H4 (cell line): ENCODE results near the gene PKNOX1. TPM values are rescaled to one million over a fixed set of nuclear protein-coding genes. Genes with fewer than 3 reads are reported as not detected.
"Not testable (repeated sequence)": the region's sequence is repeated elsewhere in the genome, so short reads cannot be mapped to it uniquely, and the experiment has no call there.

Experiments used
- DNase-seq: peaks from one replicate; pipeline ENCODE4 v3.0.0-alpha.2; 2015; ENCODE audit warnings: low spot score
- total RNA-seq: library from RNA; depleted of rRNA; stranded (reverse); fragments of >200 nt; shearing (Covaris generic); gene quantifications from 2 replicates; pipeline ENCODE4 v1.2.3, GENCODE V29; 2014

Gene PKNOX1
- total RNA-seq, 1 experiment from 2014 or later: 31.4 TPM

- DNase-seq: no peak
Observed at GRCh38 chr21:42983869-42984268, 9.5 kb downstream of the PKNOX1 start.

GRCh38 chr21:42986125-42986783 lies 11.9 kb downstream of the PKNOX1 start:
- DNase-seq: no peak

GRCh38 chr21:42988236-42988965 lies 14.0 kb downstream of the PKNOX1 start:
- DNase-seq: no peak

GRCh38 chr21:42989370-42989769 lies 15.0 kb downstream of the PKNOX1 start:
- DNase-seq: not testable (repeated sequence)

GRCh38 chr21:42989816-42990650 lies 15.7 kb downstream of the PKNOX1 start:
- DNase-seq: no peak

GRCh38 chr21:42991992-42992740 lies 17.8 kb downstream of the PKNOX1 start:
- DNase-seq: peak; percentile 61

- DNase-seq: no peak
Observed at GRCh38 chr21:42993051-42993712, 18.8 kb downstream of the PKNOX1 start.

GRCh38 chr21:42997053-42997452 lies 22.7 kb downstream of the PKNOX1 start:
- DNase-seq: peak; percentile 89

GRCh38 chr21:42997983-42998382 lies 23.6 kb downstream of the PKNOX1 start:
- DNase-seq: not testable (repeated sequence)

GRCh38 chr21:42999152-42999551 lies 24.8 kb downstream of the PKNOX1 start:
- DNase-seq: not testable (repeated sequence)

GRCh38 chr21:43000041-43000440 lies 25.7 kb downstream of the PKNOX1 start:
- DNase-seq: not testable (repeated sequence)

GRCh38 chr21:43001316-43001715 lies 27.0 kb downstream of the PKNOX1 start:
- DNase-seq: no peak

- no peak for DNase-seq
Observed at GRCh38 chr21:43004926-43005325, 30.6 kb downstream of the PKNOX1 start.

GRCh38 chr21:43005635-43006034 lies 31.3 kb downstream of the PKNOX1 start:
- DNase-seq: no peak

GRCh38 chr21:43006051-43006873 lies 31.9 kb downstream of the PKNOX1 start:
- DNase-seq: not testable (repeated sequence)

GRCh38 chr21:43006874-43007208 lies 32.5 kb downstream of the PKNOX1 start:
- no peak for DNase-seq

GRCh38 chr21:43012596-43012995 lies 38.2 kb downstream of the PKNOX1 start:
- DNase-seq: no peak

- DNase-seq: no peak
Observed at GRCh38 chr21:43015906-43016540, 41.7 kb downstream of the PKNOX1 start.

- DNase-seq: no peak
Observed at GRCh38 chr21:43016728-43017127, 42.4 kb downstream of the PKNOX1 start.

- no peak for DNase-seq
Observed at GRCh38 chr21:43018519-43018918, 44.2 kb downstream of the PKNOX1 start.
